NCI-H2227 treated with DMSO at 0.1 percent for 48 hours (cell line): ENCODE results near the gene PLCB4.
"Not testable (repeated sequence)": the region's sequence is repeated elsewhere in the genome, so short reads cannot be mapped to it uniquely, and the experiment has no call there.

Experiments used
- DNase-seq: peaks from one replicate; lab custom pipeline; 2025; lab: John Stamatoyannopoulos, UW

Gene PLCB4

DNA sequence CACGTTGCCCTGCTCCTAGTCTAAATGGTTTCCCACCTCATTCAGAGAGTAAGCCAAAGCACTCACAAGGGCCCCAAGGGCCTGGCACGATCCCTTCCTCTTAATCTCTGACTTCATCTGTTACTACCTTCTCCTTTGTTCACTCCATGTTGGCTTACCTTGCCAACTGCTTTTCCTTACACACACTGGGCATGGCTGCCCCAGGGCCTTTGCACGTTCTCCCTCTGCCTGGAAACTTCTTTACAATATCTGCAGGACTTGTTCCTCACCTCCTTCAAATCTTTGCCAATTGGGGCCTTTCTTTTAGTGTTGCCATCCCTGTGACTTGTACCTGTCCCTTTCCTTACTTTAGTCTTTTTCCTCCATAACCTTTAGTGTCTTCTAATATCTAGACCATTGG, 73.9 kb downstream of the PLCB4 start:
- DNase-seq = no peak

DNA sequence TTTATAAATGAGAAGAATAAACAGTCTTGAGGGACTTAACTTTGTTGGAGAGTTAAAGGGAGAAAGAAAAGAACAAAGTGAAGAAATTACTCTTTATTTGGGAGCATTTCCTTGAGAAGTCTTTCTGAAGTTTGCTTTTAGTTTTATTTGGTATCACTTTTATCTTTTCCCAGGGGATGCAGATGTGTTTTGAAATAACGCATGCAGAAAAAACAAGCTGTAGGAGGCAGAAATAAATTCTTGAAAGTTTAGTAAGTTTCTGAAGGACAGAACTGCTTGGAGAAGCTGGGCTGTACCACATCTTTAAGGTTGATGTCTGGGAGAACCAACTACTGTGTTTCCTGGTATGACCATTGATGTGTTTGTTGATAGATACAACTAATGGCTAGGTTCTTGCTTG, 75.0 kb downstream of the PLCB4 start:
- no peak for DNase-seq

DNA sequence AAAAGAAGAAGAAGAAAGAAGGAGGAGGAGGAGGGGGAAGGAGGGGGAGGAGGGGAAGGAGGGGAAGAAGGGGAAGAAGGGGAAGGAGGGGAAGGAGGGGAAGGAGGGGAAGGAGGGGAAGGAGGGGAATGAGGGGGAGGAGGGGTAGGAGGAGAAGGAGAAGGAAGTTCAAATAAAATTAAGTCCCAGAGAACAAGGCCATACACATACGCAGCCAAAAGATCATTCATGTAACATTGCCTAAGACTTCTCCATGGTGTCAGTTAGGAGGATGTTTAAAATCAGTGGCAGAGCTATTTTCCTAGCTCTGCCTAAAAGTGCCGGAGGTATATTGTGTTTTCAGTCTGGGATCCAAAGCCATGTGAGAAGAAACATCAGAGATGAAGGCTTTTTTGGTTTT, 75.8 kb downstream of the PLCB4 start:
- no peak for DNase-seq

DNA sequence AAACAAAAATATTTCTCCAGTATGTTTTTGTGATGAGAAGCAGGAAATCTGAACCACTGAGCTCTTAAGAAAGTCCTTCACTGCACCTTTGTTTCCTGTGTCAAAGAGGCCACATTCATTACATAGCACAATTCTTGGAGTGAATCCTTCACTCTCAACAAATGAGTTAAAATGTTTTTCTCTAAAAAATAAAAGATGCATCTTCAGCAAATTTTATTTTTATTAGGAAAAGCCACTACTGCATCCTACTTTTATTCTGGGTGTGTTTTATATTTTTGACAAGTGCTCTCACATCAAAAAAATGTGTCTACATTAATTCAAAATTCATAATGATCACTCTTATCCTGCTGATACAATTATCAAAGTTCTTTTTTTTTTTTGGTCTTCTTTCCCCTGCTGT, 76.3 kb downstream of the PLCB4 start:
- no peak for DNase-seq

DNA sequence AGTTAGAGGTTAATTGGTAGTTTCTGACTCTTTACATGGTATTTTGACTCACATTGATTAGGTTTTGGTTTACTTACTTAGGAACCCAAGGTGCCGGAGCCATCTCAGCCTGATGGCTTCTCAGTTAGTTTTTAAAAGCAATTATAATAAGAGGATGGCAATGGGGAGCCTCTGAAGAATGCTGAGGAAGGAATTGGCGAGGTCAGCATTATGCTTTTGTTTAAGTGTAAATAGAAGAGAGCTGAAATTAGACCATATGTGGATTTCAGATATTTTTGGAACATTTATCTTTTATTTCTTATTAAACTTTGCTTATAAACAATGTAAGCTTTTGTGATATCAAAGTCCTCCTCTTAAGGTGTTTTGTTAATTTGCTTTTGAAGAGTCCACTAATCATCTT, 77.8 kb downstream of the PLCB4 start:
- no peak for DNase-seq

DNA sequence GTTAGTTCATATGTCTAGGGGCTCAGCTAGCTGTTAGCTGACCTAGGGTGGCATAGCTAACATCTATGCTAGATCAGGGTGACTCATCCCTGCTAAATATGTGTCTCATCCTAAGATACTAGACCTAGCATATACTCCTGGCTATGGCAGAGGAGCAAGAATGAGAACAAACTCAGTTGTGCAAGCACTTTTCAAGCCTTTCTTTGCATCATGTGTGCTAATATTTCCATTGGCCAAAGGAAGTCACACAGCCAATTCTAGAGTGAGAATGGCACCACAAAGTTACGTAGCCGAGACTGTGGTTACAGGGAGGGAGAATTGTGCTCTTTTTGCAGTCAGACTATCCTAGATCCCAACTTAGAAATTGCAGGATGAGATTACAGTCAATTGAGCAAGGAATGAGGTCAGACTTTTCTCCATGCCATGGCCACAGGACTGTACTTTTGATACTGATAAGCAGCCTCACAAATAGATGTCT, 78.7 kb downstream of the PLCB4 start:
- DNase-seq = no peak

DNA sequence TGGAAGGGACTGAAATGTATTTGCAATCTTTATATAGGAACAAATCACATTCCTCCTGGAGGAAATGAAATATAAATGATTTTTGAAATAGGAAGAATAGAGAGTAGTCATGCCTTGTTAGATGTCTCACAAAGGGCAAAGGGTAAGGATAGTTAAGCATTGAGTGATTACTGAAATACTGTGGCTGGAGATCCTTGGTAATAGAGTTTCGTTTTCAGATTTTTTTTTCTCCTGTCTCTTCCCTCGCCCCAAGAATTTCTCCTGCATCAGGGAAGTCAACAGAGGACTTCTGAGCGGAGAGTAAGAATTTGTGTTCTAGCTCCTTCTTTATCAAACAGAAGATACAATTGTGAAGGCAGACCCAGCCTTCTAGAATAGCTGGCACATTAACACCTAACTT, 79.4 kb downstream of the PLCB4 start:
- no peak for DNase-seq

DNA sequence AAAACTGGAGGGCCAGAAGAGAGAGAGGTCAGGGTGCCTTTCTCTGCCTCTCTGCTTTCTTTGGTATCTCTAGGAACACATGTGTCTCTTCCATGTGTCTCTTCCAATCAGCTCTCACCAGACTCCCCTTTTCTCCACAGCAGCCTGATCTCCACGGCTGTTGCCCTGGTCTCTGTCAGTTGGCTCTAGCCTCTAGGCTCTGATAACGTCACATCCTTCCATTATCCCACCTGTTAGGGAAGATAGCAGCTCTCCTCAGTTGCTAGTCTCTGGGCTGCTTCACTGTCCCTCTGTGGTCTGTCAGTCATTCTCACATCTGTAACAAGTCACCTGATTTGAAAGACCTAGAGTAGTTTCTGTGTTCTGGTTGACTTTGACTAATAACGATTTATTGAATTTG, 80.2 kb downstream of the PLCB4 start:
- DNase-seq = no peak

DNA sequence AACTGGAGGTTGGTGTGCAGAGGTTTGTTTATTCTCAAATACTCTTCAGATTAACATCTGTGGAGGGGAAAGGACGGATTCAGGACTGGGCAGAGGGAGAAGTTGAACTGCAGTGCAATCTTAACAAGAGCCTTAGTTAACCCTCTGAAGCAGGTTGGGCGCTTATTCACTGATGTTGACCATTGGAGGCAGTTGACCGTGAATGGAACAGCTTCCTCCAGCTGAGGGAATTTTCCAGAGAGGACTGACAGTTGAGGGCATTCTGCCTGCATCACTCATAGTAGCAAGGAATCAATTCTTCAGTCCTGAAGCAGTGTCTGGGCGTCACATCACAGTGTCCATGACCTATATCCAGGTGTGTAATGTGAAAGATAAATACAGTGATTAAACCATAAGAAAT, 80.9 kb downstream of the PLCB4 start:
- no peak for DNase-seq

DNA sequence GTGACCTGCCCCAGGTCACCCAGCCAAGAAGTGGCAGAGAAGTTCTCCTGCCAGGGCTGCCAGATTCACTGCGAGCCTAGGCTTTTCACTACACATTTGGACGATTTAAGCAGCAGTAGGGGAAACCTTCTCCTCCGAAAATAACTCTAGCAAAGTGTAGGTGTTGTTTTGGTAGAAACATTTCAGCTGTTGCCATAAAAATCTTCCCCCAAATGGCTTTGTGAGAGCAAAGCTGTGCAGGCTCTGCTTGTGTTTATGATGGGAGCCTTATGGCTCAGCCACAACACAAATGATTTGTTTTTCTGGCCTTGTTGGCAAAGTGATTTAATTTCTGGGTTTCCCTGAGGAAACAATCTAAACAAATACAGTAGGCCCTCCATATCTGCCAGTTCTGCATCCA, 81.8 kb downstream of the PLCB4 start:
- DNase-seq = no peak

DNA sequence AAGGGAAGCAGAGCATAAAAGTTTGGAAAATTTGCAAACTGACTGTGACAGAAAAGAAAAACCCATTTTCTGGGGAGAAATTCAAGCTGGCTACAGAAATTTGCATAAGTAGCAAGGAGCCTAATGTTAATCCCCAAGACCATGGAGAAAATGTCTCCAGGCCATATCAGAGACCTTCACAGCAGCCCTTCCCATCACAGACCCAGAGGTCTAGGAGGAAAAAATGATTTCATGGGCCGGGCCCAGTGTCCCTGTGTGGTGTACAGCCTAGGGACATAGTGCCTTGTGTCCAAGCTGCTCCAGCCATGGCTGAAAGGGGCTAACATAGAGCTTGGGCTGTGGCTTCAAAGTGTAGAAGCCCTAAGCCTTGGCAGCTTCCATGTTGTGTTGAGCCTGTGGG, 83.3 kb downstream of the PLCB4 start:
- DNase-seq = not testable (repeated sequence)

DNA sequence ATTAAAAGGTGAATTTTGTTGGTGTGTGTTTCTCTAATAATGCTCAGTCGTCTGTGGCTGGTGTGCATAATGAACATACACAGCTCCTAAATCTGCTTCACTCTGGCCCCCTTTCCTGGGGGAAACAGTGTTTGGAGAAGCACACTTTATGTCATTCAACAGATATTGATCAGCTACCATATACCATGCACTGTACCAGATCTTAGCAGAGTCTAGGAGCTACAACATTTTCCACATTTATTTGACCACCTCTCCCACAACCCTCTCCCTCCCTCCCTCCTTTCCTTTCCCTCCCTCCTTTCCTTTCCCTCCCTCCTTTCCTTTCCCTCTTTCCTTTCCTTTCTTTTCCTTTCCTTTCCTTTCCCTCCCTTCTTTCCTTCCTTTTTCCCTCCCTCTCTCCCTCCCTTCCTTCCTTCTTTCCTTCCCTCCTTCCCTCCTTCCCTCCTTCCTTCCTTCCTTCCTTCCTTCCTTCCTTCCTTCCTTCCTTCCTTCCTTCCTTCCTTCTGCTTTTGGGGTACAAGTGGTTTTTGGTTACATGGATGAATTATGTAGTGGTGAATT, 85.7 kb downstream of the PLCB4 start:
- no peak for DNase-seq

DNA sequence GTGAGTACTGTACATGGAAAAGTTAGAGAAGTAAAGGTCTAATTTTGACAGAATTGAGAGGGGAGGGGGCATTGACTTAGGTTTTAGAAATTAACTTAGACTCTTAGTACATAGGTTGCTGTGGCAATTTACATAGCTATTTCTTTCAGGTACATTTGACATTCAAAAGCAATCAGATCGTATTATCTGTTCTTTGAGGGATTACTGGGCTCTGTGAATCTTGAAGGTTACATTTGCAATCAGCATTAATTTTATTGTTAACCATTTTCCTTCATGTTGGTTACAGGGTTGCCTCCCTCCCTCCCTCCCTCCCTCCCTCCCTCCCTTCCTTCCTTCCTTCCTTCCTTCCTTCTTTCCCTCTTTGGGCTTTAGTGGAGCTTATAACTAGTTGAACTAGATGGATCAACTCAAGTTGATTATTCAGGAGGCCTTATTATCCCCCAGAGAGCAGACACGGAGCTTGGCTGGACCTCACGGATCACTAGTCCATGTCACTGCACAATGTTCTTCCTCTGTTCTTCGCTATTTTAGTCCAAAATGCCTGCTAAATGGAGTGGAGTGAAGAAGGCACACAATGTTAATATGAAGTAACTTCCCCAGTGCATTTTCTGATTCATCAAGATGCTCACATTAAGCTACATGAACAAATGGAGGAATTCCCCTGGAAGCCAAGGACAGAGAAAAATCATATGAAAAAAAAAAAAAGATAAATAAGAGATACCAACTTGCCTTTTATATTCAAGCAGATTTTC, 87.8 kb downstream of the PLCB4 start:
- no peak for DNase-seq

DNA sequence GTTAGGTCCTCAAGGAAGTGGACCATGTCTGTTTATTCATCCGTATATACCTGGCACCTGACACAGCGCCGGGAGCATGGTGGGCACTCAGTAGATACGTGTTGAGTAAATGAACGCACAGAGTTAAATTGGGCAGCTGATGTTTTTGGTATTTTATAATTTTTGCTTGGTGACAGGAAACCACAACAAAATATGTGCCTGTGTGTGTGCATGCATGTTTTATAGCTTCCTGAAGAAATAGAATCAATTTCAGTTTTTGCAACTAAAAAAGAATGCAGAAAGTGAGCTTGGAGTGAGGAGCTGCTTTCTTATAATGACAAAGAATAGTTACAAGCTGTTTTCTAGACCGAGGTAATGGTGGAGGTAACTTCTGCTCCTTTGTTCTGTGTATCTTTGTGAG, 91.4 kb downstream of the PLCB4 start:
- no peak for DNase-seq

DNA sequence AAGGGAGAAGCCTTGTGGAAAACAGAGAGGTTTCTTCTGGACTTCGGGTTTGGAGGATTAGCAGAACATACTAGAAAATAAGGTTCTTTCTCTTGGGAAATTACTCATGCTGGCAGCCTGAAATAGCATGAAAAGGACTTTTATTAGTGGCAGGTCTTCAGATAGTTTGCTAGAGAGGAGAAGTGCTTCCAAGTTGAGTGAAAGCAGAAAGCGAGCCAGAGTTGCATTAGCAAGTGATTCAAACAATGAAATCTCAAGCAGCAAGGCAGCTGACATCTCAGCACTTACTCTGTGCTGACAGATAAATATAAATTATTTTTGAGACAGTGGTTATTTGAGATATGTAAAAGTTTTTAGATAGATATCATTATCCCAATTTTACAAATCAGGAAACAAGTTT, 91.9 kb downstream of the PLCB4 start:
- no peak for DNase-seq

DNA sequence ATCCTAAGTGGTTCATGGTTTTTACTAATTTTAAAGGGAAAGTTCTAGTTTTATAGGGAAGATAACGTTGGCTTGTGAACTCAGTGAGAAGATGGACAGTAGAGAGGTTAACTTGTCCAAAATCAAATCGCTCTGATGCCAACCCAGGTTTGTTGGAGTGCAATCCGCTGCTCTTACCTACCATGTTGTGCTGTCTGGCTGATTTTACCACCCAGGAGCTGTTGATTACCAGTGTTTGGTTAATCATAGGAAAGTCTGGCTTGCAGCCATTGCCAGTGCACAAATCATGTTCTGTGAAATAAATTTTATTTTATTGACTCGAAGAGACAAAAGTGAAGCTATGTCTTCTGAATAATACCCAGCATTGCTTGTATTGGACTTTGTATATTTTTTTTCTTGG, 92.4 kb downstream of the PLCB4 start:
- no peak for DNase-seq

DNA sequence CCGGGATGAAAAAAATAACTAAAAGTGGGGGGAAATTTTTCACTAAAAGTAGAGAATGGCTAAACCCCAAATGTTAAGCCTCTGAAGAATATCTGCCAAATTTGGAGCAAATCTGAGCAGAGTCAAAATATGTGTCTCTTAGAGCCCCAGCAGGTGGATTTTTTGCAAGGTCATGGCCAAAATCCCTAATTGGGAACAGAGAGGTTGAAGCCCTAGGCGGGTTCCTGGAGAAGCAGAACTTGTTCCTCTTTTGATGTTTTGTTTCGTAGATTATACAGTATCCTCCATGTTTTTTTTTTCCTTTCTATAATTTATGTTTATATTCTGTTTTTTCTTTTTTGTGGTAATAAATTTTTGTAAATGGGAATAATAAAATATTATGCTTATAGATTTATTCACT, 94.4 kb downstream of the PLCB4 start:
- DNase-seq = no peak

DNA sequence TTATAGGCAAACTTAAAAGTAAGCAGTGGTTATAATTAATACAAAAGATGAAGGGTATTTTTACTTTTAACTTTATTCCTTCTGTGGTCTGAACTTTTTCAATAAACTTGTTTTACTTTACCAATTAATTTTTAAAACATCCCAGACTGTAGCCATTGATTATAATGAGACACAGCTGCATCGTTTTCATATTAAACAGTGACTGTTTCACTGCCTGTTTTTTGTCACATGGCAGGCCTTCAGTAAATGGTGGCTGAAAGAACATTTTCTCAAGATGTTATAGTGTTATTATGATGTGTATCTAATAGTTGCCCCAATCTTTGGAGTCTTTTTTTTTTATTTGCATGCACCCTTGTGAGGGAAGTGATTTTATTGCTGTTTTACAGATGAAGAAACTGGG, 95.1 kb downstream of the PLCB4 start:
- DNase-seq = no peak

DNA sequence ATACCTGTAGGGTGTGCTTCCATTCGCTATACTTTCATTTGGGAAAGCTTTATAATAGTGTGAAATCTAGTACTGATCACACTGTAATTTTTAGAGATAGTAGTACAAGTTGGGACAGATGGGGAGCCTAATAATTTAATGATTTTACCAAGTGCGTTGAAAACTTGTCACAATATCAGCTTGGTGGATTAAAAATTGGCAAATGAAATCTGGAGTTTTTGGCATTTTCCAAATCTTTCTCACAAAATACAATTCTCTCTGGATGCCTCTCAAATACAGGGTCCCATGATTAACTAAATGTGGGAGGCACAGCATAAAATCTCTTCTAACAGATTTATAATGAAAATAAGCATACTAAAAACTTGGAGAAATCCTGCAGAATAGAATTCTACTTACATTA, 96.4 kb downstream of the PLCB4 start:
- no peak for DNase-seq

DNA sequence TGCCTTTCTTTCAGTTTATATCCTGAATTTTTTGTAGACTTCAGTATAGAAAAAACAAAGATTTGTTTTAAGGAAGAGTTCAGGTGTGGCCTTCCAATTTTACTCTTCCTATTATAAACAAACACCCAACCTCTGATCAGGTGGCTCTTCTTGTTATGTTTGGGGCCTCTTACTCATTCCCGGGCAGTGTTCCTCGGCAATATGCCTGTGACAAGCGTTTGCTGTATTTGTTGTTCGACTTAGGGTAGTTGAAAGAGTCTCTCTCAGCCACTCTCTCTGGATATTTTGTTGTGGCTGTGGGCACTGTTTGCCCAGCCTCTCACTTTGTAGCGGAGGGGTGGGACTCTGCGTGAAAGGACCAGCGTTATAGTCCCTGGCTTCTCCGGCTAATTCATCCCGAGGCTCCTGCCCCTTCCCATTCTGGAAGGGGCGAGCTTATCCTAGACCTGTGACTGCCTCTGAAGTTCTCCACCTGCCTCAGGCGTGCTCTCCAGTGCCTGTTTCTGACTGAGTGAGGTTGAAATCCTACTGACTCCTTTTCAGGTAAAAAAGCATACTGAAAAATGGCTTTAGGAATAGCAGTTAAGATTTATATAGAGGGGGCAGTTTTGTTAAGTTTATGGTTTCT, 97.4 kb downstream of the PLCB4 start:
- DNase-seq = no peak

DNA sequence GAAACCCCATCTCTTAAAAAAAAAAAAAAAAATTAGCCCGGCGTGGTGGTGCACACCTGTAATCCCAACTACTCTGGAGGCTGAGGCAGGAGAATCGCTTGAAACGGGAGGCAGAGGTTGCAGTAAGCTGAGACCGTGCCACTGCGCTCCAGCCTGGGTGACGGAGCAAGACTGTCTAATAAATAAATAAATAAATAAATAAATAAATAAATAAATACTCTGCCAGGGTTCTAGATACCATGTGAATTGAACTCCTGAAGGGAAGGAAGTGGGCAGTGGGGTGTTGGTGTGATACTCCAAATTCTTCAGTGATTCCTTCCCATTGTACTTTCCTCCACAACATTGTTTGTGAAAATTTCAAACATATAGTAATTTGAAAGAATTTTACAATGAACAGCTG, 100.5 kb downstream of the PLCB4 start:
- DNase-seq = no peak

DNA sequence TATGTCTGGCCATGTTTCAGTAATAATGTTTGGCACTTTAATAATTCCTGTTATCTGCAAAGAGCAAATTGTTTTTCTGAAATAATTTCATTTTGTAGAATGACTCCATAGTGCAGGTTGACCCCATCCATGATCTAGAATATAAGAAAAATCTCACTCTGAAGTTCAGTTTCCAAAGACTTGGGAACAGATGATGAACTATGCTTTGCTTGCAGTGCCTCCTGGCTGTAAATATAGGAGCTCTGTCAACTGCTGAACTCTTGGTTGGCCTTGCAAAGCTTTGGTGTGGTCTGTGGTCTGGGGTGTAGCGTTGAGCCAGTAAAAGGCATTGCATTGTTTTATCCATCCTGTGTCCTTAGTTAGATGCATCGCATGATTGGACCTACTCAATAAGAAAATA, 104.0 kb downstream of the PLCB4 start:
- DNase-seq = no peak

DNA sequence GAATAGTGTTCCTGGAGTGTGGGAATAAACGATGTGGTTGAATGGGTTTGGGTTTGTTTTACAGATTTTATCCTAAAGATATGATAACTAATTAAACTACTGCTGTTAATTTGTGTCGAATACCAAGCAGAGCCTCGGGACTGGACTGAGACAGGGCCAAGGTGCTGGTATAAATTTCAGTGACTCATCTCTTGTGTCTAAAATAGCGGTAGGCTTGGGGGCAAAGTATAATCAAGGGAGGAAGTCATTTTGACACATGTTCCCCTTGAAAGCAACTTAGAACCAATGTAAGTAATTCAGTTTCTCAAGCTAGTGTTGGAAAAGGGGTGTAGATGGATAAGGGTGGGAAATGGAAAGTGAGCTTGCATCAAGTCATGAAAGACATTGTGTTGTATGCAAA, 108.4 kb downstream of the PLCB4 start:
- no peak for DNase-seq
